ENCODE data around the gene RAB25.
"Not testable (repeated sequence)": the region's sequence is repeated elsewhere in the genome, so short reads cannot be mapped to it uniquely, and the experiment has no call there.

RAB25 gene

GRCh38 chr1:156069490-156070455 lies 8.8 kb downstream of the RAB25 start:
- H4K20me1 ChIP-seq (ENCODE audit: insufficient read depth), result no peaks in the 10 kb centered on the region
- H3K27me3 ChIP-seq (ENCODE audit: insufficient read depth, low read depth), result no peaks in the 10 kb centered on the region
- no peak overlapping the region for H3K4me3 ChIP-seq (IDR thresholded peaks at IDR 0.05; ENCODE audit: insufficient read depth, low read depth, low read length)
- no peak overlapping the region for H3K4me2 ChIP-seq
- no peak overlapping the region for H3K9ac ChIP-seq
- no peak for TF ChIP-seq CTCF (conservative IDR thresholded peaks at IDR 0.05; ENCODE audit: low read depth, low read length)
- H3K36me3 ChIP-seq (ENCODE audit: insufficient read depth), result no peaks in the 10 kb centered on the region
- H2AFZ ChIP-seq (ENCODE audit: low read depth), result no peak overlapping the region
- no peaks in the 10 kb centered on the region for H3K79me2 ChIP-seq (ENCODE audit: insufficient read depth, low read depth)
- peaks cover 9% of the 10 kb centered on the region for H3K4me1 ChIP-seq (ENCODE audit: low read depth, poor library complexity, severe bottlenecking)
- H3K27ac ChIP-seq, result no peak overlapping the region

- Histone ChIP-seq H3K79me2 (ENCODE audit: insufficient read depth, low read depth) (no peaks in the 10 kb centered on the region), H3K4me1 (ENCODE audit: low read depth, poor library complexity, severe bottlenecking) (peaks cover 9% of the 10 kb centered on the region), H3K4me2 (no peak overlapping the region), H3K4me3 (IDR thresholded peaks at IDR 0.05; ENCODE audit: insufficient read depth, low read depth, low read length) (no peak overlapping the region), H4K20me1 (ENCODE audit: insufficient read depth) (no peaks in the 10 kb centered on the region), H3K9ac (no peak overlapping the region), H3K27me3 (ENCODE audit: insufficient read depth, low read depth) (no peaks in the 10 kb centered on the region), H3K27ac (no peak overlapping the region), H2AFZ (ENCODE audit: low read depth) (no peak overlapping the region), H3K36me3 (ENCODE audit: insufficient read depth) (no peaks in the 10 kb centered on the region)
- no peak for TF ChIP-seq CTCF (conservative IDR thresholded peaks at IDR 0.05; ENCODE audit: low read depth, low read length)
These were observed 9.6 kb downstream of the RAB25 start for GRCh38 chr1:156070548-156070947.

- not testable (repeated sequence) for H3K36me3 ChIP-seq (ENCODE audit: insufficient read depth); H3K27me3 ChIP-seq (ENCODE audit: insufficient read depth, low read depth); H3K27ac ChIP-seq; H3K4me1 ChIP-seq (ENCODE audit: low read depth, poor library complexity, severe bottlenecking); H3K79me2 ChIP-seq (ENCODE audit: insufficient read depth, low read depth); H3K9ac ChIP-seq; H4K20me1 ChIP-seq (ENCODE audit: insufficient read depth); H3K4me3 ChIP-seq (IDR thresholded peaks at IDR 0.05; ENCODE audit: insufficient read depth, low read depth, low read length); H3K4me2 ChIP-seq; H2AFZ ChIP-seq (ENCODE audit: low read depth)
These were observed 10.4 kb downstream of the RAB25 start for GRCh38 chr1:156071332-156071816.

GRCh38 chr1:156072251-156072650 lies 11.3 kb downstream of the RAB25 start:
- no peak for TF ChIP-seq CTCF (conservative IDR thresholded peaks at IDR 0.05; ENCODE audit: low read depth, low read length)
- Histone ChIP-seq H3K4me1 (ENCODE audit: low read depth, poor library complexity, severe bottlenecking) (no peaks in the 10 kb centered on the region), H4K20me1 (ENCODE audit: insufficient read depth) (no peaks in the 10 kb centered on the region), H3K4me3 (IDR thresholded peaks at IDR 0.05; ENCODE audit: insufficient read depth, low read depth, low read length) (no peak overlapping the region), H3K27me3 (ENCODE audit: insufficient read depth, low read depth) (no peaks in the 10 kb centered on the region), H2AFZ (ENCODE audit: low read depth) (no peak overlapping the region), H3K27ac (no peak overlapping the region), H3K36me3 (ENCODE audit: insufficient read depth) (no peaks in the 10 kb centered on the region), H3K9ac (no peak overlapping the region), H3K4me2 (no peak overlapping the region), H3K79me2 (ENCODE audit: insufficient read depth, low read depth) (no peaks in the 10 kb centered on the region)
